HEK293T (cell line): Measurements from ENCODE around the gene TSEN54.

Source experiments
- BHLHE40 ChIP-seq: fragments of 450-650 bp; IDR thresholded peaks from 2 replicates; pipeline ENCODE4 v1.6.1; 2016; ENCODE audit warnings: mild to moderate bottlenecking, moderate library complexity, borderline replicate concordance
- ELF4 ChIP-seq: fragments of 450-650 bp; IDR thresholded peaks from 2 replicates; pipeline ENCODE4 v1.6.1; 2017; ENCODE audit warnings: antibody characterized with exemption
- FOXA1 ChIP-seq: fragments of 450-650 bp; IDR thresholded peaks from 2 replicates; pipeline ENCODE4 v1.6.1; 2016; ENCODE audit warnings: mild to moderate bottlenecking
- FOXK2 ChIP-seq: fragments of 450-650 bp; IDR thresholded peaks from 2 replicates; pipeline ENCODE4 v1.6.1; 2016; ENCODE audit warnings: mild to moderate bottlenecking
- FOXM1 ChIP-seq: fragments of 450-650 bp; IDR thresholded peaks from 2 replicates; pipeline ENCODE4 v1.6.1; 2017; ENCODE audit warnings: mild to moderate bottlenecking, borderline replicate concordance
- LEF1 ChIP-seq: fragments of 450-650 bp; IDR thresholded peaks from 2 replicates; pipeline ENCODE4 v1.6.1; 2017; ENCODE audit warnings: mild to moderate bottlenecking, borderline replicate concordance
- NFRKB ChIP-seq: fragments of 450-650 bp; IDR thresholded peaks from 2 replicates; pipeline ENCODE4 v1.6.1; 2016; ENCODE audit warnings: mild to moderate bottlenecking, moderate library complexity
- SP1 ChIP-seq: fragments of 450-650 bp; IDR thresholded peaks from 2 replicates; pipeline ENCODE4 v1.6.1; 2017
- SUZ12 ChIP-seq: fragments of 450-650 bp; IDR thresholded peaks from 2 replicates; pipeline ENCODE4 v1.6.1; 2016; ENCODE audit warnings: mild to moderate bottlenecking
- TARDBP ChIP-seq: fragments of 450-650 bp; IDR thresholded peaks from 2 replicates; pipeline ENCODE4 v1.6.1; 2016
- TF ChIP-seq, protein P1 (sequence below): fragments of 450-650 bp; IDR thresholded peaks from 2 replicates; pipeline ENCODE4 v1.6.1; 2016

DNA sequence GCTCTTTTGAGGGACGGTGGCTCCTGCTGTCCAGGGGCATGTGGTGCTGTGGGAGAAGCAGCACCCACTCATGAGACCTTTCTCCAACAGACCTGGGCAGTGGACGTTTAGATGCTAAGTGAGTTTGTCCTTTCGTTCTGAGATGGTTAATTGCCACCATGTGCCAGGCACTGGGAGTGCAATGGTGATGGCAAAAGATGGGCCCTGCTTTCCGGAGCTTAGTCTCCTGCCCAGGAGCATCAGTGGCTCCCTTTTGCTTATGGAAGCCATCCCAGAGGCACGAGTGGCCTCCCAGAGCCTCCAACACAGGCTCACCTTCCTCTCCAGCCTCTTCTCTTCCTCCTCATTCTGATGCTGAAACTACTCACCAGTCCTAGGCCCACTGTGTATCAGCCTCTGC lies 29.4 kb upstream of the TSEN54 start:
- TF ChIP-seq, protein P1, sequence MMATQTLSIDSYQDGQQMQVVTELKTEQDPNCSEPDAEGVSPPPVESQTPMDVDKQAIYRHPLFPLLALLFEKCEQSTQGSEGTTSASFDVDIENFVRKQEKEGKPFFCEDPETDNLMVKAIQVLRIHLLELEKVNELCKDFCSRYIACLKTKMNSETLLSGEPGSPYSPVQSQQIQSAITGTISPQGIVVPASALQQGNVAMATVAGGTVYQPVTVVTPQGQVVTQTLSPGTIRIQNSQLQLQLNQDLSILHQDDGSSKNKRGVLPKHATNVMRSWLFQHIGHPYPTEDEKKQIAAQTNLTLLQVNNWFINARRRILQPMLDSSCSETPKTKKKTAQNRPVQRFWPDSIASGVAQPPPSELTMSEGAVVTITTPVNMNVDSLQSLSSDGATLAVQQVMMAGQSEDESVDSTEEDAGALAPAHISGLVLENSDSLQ = no peak
- TF ChIP-seq FOXK2 (no peak), ELF4 (no peak), NFRKB (no peak), SP1 (no peak), FOXM1 (no peak), FOXA1 (no peak), LEF1 (no peak), TARDBP (no peak), BHLHE40 (no peak), SUZ12 (no peak)
